ENCODE data around the gene EPHB1.
"Not testable (repeated sequence)": the region's sequence is repeated elsewhere in the genome, so short reads cannot be mapped to it uniquely, and the experiment has no call there.

Gene EPHB1

DNA sequence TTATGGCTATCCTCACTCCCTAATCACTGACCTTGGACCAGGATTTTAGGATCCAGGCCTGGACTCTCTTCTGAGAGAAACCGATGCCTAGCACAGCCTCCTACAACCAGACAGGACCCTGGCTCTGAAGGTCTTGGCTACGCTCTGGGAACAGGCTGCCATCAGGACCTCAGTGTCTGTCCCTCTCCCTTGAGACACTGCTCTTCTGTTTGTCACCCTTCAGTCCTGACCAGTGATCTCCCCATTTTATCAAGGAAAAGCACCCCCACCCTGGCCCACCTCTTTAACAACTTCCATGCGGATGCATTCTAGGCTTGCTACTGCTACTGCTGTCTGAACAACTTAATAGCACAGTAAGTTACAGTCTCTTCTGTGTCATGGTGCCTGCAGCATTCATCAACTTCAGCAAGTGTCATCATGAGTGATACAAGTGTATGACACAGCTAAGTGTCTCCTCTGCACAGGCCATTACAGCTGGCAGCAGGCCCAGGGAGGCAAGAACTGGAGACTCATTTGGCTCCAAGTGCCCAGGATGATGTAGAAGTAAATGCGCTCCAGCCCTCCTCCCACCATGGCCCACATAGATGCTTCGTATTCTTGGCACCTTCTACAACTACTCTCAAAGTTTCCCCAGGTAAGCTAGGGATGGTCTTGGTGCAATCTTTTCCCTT lies 302.4 kb downstream of the EPHB1 start:
- DNase-seq, result no peak

DNA sequence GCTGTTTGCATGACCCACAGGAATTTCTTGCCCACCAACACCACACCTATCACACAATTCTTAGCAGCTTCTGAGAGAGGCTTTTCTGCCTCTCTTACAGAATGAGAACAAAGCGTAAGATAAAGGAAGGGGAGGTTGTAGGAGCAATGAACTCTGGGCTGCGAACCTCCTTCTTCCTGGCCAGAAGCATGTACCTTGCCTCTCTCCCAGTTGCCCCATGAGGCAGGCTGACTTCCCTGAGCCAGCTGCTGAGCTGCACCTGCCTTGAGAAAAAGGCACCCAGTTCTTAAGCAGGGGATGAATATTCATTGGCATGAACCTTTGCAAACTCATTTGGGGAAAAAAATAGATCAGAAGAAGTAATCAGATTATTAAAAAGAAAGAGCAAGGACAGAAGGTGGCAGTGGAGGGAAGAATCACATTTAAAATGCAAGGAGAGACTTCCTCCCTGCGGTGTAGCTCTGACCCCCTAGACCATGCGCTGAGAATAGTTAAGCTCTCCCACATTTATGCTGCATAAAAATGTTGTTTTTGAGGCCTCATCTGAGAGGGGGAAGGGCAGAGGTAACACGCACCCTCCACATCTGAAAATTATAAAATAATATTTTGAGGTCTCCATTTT lies 304.8 kb downstream of the EPHB1 start:
- no peak for DNase-seq

DNA sequence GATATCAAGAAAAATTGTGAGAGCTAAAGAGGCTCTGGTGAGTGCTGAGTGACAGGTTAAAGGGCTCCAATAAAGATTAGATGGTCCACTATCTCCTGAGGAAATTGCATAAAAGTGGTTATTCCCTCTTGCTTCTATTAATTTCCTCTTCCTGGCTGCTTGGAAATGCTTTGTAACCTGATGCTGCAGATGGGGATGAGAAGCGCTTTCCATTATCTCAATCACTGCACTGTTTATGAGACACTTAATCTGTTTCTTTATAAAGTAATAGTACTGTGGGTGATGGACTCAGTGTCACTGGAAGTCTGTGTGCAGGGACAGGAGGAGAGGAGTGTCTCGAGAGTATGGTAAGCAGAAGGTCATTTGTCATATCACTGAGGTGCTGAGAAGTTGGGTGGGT lies 305.3 kb downstream of the EPHB1 start:
- DNase-seq, result no peak

- DNase-seq, result no peak
Measured at GRCh38 chr3:135103917-135104316, 308.9 kb downstream of the EPHB1 start.

GRCh38 chr3:135106445-135106844 lies 311.4 kb downstream of the EPHB1 start:
- no peak for DNase-seq

- DNase-seq, result no peak
Measured at GRCh38 chr3:135107043-135107442, 312.0 kb downstream of the EPHB1 start.

DNA sequence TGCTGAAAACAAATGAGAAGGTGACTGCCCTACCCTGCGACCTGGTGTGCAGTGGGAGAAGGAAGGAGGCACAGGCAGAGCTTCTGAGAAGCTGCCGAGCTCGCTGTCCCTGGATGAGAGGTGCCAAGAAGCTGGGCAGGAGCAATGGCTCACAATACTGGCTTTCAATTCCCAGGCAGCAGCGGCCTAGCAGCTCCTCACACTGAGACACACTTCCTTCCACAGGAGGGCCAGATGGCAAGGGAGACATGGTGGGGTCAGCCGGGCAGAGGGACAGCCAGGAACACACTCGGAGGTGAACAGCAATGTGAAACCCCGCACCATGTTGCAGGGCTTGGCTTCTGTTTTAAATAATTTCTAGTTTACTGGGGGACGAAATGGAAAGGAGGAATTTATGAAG lies 314.6 kb downstream of the EPHB1 start:
- no peak for DNase-seq

GRCh38 chr3:135114551-135114950 lies 319.5 kb downstream of the EPHB1 start:
- not testable (repeated sequence) for DNase-seq

GRCh38 chr3:135117977-135118376 lies 322.9 kb downstream of the EPHB1 start:
- DNase-seq, result no peak

DNA sequence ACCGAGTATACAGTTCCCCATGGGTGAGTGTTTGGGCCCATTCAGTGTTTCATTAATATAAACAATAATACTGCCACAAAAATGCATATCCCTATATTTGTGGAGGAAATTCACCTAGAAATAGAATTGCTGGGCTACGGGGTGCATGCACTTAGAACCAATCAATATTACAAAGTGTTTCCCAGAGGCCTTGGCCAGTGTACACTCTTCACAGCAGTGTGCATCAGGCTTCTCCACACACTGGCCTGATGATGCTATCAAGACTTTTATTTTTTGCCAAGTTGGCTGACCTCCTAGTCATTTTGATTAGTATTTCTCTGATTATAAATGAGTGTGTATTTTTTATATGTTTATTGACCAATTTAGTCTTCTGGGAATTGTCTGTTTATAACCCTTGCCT lies 323.7 kb downstream of the EPHB1 start:
- no peak for DNase-seq

- no peak for DNase-seq
Measured at GRCh38 chr3:135125171-135125801, 330.2 kb downstream of the EPHB1 start.

DNA sequence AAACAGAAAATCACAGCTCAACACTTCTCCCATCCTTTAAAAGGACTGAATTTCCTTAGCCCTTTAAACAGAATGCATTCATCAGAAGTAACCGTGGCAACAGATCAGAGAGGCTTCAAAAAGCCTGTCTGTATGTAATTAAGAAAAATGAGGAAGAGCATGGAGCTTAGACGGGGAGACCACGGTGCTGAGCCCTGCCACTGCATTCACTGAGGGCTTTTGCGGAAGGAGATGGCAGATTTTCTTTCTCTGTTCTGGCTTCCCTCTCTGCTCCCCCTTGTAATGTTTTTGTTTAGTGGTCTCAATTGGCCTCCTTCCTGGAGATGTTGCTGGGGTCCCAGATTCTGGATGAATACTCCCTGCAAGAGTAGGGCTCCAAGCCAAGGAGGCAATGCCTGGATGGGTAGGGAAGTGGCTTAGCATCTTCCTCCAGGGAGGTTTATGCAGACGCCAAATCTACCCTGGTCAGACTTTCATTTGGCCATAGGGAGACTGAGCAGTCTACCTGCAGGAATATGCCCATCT lies 332.9 kb downstream of the EPHB1 start:
- DNase-seq, result no peak

DNA sequence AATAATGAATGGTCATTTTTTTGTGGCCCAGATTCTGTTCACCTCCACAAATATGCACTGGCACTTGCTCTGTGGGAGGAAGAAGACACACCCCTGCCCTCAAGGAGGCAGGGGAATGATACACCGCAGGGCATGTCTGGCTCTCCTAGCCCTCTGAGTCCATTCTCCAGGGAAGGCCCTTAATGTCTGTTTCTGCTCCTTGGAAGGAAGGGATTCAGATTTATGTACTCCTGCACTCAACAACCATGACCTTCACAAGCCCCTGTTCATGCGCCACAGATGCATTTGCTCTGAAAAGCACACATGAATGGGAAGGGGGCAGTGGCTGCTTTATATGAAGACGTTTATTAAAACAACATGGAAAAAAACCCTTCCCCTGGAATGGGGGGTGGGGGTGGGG lies 333.8 kb downstream of the EPHB1 start:
- DNase-seq, result no peak

DNA sequence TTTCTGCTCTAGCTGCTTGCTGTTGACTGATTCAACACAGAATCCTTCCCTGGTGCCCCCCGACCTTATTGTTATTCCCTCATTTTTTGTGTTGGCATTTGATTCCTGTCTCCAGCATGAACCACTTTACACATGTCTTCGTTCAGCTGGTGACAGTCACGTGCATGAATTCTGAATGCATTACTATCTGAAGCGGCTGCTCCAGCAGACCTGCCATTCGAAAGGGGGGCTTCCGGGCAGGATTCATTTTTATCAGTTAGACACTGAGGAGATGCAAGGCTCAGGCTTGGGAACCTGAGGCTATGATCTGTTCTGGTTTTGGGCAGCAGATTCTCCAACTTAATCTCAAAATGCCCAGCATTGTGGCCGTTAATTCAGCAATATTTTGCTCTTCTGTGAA lies 336.2 kb downstream of the EPHB1 start:
- DNase-seq, result no peak

DNA sequence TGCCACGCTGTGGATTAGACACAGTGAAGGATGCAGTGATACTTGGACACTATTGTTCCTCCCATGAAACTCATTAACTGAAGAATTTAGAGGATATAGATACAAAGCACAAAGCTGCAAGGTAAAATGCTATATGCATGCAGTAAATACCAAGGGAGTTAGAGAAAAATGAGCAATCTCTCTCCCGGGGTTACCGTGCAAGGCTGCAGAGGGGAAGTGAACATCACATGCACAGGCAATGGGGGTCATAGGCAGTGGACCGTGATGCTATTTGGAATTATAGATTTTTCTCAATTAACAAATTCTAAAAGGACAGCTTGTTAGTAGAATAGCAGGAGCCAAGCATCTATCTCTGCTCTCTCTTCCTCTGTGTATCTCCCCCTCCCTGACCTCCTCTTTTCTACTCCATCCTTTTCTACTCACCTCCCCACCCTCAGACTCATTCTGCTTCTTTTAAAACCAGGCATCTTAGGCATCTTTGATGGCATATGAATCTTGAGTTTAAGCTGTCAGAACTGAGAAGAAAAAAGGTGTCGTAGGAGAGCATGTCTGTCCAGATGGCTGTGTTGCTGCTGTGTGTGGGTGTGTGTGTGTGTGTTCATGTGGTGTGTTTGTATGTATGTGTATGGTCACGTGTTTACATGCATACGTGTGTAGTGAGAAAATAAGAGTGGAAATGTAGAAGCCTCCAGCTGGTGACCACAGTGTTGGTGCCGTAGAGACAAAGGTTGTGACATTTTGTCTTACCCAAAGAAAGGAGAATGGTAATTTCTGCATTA lies 339.0 kb downstream of the EPHB1 start:
- DNase-seq, result no peak

DNA sequence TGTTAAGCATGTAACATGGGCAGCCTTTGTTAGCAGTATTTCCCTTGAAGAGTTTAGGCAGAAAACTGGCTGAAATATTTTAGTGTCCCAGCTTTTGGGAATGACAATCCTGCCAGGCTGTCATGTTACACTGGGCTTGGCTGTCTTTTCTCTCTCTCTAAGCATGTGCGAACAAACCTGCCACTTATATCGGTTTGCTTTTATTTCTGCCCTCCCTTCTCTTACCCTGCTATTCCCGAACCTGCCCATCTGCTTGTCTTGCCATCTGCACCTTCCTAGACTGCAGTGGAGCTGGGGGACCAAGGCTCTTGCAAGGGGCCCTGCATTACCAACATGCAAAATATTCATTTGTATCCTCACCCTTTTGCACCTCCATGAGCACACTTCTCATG lies 339.6 kb downstream of the EPHB1 start:
- DNase-seq, result no peak

DNA sequence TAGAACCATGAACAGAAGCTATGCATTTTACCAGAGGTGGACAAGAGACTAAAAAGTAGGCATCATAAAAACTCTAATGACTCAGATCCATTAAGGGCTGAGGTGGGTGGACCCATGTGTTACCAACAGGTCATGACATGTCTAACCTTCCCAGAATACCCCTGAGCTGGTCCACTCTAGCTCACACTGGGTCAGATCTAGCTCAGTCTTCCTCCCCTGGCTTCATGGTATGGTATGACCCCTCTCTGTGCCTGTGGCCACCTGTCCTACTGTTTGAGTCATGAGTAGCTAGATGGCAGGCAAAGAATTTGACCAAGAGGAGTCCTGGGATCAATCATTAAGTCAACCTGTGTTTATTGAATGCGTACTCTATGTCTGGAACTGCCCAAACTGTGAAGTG lies 340.4 kb downstream of the EPHB1 start:
- no peak for DNase-seq

- DNase-seq, result no peak
Measured at GRCh38 chr3:135136361-135137100, 341.5 kb downstream of the EPHB1 start.

GRCh38 chr3:135137296-135137695 lies 342.2 kb downstream of the EPHB1 start:
- no peak for DNase-seq

DNA sequence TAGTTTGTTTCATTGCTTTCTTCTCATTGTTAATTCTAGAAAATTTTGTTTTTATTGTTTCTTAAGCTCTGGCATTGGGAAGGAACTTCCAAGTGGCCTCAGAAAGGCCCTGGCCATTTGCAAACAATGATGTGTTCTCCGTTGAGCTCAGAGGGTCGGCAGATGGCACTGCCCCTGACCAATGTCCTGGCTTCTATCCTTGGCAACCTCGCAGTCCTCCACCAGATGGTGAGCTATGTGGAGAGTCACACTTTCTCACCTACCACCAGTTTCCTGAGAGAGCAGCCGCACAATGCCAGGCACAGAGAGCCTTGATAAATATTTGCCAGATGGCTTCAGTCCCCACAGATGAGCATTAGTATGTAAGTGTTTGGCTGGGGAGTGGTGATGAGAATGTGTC lies 343.7 kb downstream of the EPHB1 start:
- no peak for DNase-seq

DNA sequence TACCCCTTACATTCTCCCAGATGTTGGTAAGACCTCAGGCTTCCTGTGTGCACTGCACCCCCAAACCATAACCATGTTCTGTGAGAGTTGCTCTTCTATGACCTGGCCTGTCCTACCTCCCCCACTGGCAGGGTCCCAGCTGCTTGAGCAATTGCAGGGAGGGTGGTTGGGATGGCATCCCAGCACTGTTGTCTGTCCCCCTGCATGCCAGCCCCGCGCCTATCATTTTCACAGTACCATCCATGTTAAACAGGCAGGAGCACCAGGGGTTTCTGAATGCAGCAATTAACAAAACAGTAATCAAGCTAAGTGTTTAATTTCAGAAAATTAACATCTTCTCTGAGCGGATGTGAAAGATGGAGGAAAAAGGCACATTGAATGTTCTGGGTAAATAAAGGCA lies 345.5 kb downstream of the EPHB1 start:
- DNase-seq, result no peak

DNA sequence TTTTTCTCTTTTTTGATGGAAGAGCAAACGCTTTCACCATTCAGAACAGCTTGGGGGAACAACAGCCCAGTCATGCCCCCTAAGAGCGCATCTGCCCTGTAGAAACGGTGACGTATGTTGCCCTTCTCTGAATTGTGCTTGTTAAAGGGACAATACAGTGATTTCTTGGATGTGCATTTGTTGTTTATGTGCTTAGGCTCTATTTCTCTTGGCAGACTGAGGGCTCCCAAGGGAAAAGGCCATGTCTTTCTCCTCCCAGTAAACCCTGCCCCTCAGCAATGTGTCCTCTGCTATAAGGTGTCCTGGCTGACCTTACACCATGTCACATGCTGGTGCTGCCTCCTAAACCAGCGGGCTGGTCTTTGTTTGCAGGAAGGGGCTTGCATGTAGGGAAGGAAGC lies 346.1 kb downstream of the EPHB1 start:
- DNase-seq, result no peak

DNA sequence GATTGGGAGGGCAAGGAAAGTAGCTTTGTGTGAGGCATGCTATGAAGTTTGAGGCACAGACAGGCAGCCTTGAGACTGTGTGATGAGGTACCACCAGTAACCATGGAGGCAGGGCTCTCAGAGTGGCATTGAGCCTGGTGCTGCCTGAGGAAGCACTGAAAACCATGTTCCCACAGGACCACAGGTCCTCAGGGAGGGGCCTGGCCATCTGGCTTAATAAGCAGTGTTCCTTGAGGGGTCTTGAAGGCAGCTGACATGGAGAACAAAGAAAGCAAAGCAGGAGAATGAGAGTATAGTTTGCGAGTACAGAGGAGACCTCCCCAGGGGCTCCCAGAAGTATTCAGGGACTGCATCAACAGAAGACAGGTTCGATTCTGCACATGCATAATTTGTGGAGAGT lies 346.6 kb downstream of the EPHB1 start:
- no peak for DNase-seq

Data from NK-92 treated with Interleukin-12 subunit alpha and Interleukin-12 subunit beta, amount 100 ng/mL, for 24 hours (cell line).